ENCODE data around the gene CREG2. TPM values are rescaled to one million over a fixed set of nuclear protein-coding genes. Genes with fewer than 3 reads are reported as not detected.

The CREG2 gene
- total RNA-seq, 4 donors from 2014 or later, result 0.40 TPM; not detected in 3

- H3K4me1 ChIP-seq, result no peaks in the 10 kb centered on the region
- H3K27me3 ChIP-seq, result no peaks in the 10 kb centered on the region
- no peak overlapping the region for H3K4me3 ChIP-seq
- H3K36me3 ChIP-seq, result no peaks in the 10 kb centered on the region
- H3K27ac ChIP-seq, result no peak overlapping the region
- H3K9me3 ChIP-seq, result no peaks in the 10 kb centered on the region
- no peak for DNase-seq
- no peak for TF ChIP-seq POLR2A (IDR thresholded peaks at IDR 0.05)
- peak in 3 of 6 experiments; percentile 9 to 22 (median 18) for TF ChIP-seq CTCF (IDR thresholded peaks at IDR 0.05)
Measured at GRCh38 chr2:101349893-101350662, 37.2 kb downstream of the CREG2 start.

- no peaks in the 10 kb centered on the region for H3K4me1 ChIP-seq
- DNase-seq, result no peak
- H3K9me3 ChIP-seq, result no peaks in the 10 kb centered on the region
- H3K27me3 ChIP-seq, result no peaks in the 10 kb centered on the region
- no peak for TF ChIP-seq POLR2A (IDR thresholded peaks at IDR 0.05)
- TF ChIP-seq CTCF (IDR thresholded peaks at IDR 0.05), result no peak
- no peak overlapping the region for H3K4me3 ChIP-seq
- H3K27ac ChIP-seq, result no peak overlapping the region
- H3K36me3 ChIP-seq, result no peaks in the 10 kb centered on the region
Measured at GRCh38 chr2:101348883-101349282, 38.4 kb downstream of the CREG2 start.

GRCh38 chr2:101346909-101347308 is 40.4 kb downstream of the CREG2 start:
- TF ChIP-seq POLR2A (IDR thresholded peaks at IDR 0.05) (no peak), CTCF (IDR thresholded peaks at IDR 0.05) (no peak)
- Histone ChIP-seq H3K27ac (no peak overlapping the region), H3K36me3 (no peaks in the 10 kb centered on the region), H3K4me1 (no peaks in the 10 kb centered on the region), H3K9me3 (no peaks in the 10 kb centered on the region), H3K4me3 (no peak overlapping the region), H3K27me3 (no peaks in the 10 kb centered on the region)
- no peak for DNase-seq

GRCh38 chr2:101344137-101344536 is 43.2 kb downstream of the CREG2 start:
- no peaks in the 10 kb centered on the region for H3K9me3 ChIP-seq
- H3K27ac ChIP-seq, result no peak overlapping the region
- no peaks in the 10 kb centered on the region for H3K36me3 ChIP-seq

GRCh38 chr2:101342625-101343008 is 44.7 kb downstream of the CREG2 start:
- H3K9me3 ChIP-seq, result no peaks in the 10 kb centered on the region
- TF ChIP-seq POLR2A (IDR thresholded peaks at IDR 0.05) (no peak), CTCF (IDR thresholded peaks at IDR 0.05) (no peak)
- no peak for DNase-seq
- H3K4me3 ChIP-seq, result no peak overlapping the region
- H3K4me1 ChIP-seq, result no peaks in the 10 kb centered on the region
- no peaks in the 10 kb centered on the region for H3K36me3 ChIP-seq
- H3K27me3 ChIP-seq, result no peaks in the 10 kb centered on the region
- H3K27ac ChIP-seq, result no peak overlapping the region

More at GRCh38 chr2:101344137-101344536, 43.2 kb downstream of the CREG2 start:
- Histone ChIP-seq H3K4me3 (no peak overlapping the region), H3K27me3 (no peaks in the 10 kb centered on the region), H3K4me1 (no peaks in the 10 kb centered on the region)
- no peak for DNase-seq
- TF ChIP-seq POLR2A (IDR thresholded peaks at IDR 0.05) (no peak), CTCF (IDR thresholded peaks at IDR 0.05) (no peak)

All from Peyer's patch (tissue), 4 donors.